Effector CD8-positive, alpha-beta T cell (primary cell): ENCODE data around the gene ACVR1.

Source experiments
- DNase-seq: peaks from one replicate; lab custom pipeline; 2025; lab: John Stamatoyannopoulos, UW

Gene ACVR1

DNA sequence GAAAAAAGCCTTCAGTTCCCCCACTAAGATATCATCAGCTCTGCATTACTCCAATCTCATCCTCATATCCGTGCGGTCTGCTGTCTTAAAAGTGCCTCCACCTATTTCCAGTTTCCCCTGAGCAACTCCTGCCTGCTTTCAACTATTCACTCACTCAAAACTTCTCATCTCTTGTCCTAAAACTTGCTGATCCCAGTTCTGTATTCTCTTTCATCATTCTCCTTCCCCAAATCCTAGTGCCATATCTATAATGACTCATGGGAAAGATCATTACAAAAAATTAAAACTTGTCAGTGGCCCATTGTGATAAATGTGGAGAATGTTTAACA, 20.0 kb downstream of the ACVR1 start:
- DNase-seq, result no peak

DNA sequence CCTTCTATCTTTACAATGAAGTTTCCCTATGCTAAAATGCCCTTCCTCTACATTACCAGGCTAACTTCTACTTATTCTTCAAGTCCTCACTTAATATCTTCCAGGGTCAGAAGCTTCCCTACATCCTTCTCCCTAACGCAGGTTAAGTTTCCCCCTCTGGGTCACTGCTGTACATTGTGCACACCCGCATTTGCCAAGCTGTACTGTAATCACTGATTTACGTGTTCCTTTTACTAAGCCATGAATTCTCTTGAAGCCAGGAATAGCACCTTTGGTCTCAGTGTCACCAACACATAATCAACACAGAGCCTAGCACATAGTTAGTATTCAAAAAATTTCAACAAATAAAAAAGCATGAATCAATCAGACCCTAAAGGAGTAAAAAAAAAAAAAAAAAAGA, 22.3 kb downstream of the ACVR1 start:
- no peak for DNase-seq

DNA sequence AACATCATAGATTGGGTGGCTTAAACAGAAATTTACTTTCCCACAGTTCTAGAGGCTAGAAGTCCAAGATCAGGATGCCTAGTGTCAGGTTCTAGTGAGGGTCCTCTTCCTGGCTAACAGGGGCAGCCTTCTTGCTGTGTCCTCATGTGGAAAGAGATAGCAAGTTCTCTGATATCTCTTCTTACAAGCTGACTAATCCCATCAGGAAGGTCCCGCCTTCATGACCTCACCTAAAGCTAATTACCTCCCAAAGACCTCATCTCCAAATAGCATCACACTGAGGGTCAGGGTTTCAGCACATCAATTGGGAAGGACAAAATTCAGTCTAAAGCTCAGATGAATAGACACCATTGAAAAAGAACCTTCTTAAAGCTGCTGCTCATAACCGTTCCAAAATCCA, 22.9 kb downstream of the ACVR1 start:
- no peak for DNase-seq

DNA sequence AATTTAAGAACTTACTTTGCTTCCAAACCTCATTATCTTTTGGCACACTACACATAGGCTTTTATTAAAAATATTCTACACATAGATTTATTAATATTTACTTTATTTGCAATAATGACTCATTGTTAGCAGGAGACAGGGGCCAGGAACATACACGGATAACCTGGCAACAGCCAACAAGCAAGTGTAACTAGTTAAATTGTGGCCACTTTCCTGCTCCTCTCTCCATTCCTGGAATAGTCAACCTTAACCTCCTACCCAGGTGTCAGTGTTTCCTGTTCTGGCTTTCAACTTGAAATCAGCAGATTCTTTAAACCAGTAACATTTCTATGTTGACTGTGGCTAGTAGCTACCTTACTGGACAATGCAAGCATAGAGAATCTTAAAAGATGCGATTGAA, 26.5 kb downstream of the ACVR1 start:
- no peak for DNase-seq

DNA sequence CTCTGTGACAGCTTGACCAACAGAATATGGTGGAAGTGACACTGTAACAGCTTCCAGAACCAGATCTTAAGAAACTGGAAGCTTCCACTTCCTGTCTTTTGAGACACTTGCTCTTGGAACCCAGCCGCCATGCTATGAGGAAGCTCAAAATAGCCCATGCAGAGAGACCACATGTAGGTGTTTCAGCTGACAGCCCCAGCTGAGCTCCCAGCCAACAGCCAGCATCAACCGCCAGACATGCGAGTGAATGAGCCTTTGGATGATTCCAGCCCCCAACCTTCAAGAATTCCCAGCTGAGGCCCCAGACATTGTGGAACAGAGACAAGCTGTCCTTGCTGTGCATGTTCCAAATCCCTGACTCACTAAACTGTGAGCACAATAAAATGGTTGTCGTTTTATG, 27.9 kb downstream of the ACVR1 start:
- DNase-seq, result no peak

DNA sequence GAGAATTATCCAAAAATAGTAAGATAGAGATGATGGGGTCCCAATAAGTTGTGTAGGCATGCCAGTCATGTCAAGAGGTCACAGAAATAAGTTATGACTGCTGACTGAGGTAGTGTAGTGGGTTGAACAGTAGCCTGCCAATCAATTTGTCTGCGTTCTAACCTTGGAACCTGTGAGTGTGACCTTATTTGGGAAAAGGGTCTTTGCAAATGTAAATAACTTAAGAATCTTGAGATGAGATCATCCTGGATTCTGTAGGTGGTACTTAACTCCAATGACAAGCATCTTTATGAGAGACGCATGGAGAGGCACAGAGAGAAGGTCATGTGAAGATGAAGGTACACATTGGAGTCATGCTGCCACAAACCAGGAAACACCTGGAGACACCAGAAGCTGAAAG, 31.0 kb downstream of the ACVR1 start:
- no peak for DNase-seq

DNA sequence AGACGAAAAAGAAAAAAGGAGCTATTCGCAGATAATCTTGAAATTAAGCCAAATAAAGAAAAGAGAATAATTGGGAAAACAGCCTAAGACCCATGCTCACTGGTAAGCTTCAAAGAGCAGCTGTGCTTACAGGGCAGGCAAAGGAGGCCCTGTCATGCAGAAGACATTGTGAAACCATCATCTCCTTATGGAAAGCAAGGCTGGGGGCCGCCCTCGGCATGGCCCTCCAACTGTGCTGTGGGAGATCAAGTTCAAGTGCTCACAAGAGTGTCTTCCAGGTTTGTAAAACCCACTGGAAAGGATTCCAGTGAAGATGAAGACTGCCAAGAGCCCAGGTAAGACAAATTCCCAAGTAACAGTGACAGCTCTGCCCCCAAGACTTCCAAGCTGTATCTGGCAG, 32.2 kb downstream of the ACVR1 start:
- DNase-seq, result no peak

DNA sequence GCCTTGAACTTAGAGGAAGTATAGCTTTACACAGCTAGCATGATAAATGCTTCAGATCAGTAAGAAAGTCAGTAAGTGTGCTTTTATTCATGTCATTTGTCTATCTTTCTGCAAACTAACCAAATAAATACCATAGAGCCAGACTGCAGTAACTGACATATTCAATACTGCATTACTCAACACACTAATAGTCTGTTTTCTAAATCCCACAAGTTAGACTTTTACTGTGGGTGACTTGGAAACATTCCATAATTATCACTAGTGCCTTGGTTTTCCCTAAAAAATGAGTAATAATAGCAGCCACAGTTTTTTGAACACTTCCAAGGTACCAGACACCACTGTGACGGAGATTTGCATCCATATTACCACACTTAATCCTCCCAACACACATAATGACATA, 33.0 kb downstream of the ACVR1 start:
- no peak for DNase-seq

DNA sequence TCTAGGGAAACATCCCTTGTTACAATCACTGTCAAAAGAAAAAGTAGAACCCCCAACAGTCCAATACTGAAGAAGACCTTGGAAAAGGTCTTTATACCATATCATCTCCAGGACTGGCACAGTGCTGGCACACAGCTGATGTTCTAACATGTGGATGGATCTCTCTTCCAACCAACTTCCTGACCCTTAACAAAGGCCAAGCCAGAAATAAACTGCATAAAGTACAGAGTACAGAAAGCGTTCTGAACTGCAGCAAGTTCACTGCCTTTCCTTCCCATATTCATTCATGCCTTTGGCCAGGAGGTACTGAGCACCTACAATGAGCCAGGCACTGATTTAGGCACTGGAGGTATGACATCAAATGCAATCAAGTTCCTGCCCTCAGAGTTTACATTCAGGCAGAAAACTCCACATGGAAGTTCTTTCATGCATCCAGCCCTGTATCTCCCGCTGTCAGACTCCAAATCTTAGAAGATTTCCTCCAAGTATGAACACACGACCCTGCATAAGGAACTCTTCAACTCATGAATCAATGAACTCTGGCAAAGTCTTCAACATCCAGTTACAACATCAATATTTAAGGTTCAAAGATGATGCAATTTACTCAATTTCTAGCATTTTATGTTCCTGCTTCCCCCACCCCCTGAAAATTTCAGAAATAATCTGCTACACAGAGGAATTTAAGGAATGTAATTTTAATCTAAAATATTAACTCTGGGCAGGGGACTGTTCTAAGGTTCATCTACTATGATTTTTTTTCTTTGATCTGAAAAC, 33.8 kb downstream of the ACVR1 start:
- no peak for DNase-seq

DNA sequence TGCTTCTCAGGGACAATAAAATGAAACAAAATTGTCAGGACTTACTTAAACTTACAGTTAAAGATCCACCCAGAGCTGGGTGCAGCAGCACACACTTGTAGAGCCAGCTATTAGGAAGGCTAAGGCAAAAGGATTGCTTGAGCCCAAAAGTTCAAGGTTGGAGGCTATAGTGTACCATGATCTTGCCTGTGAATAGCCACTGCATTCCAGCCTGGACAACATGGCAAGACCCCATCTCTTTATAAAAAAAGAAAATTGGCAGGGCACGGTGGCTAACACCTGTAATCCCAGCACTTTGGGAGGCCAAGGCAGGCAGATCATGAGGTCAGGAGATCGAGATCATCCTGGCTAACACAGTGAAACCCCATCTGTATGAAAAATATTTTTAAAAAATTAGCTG, 34.6 kb downstream of the ACVR1 start:
- no peak for DNase-seq

DNA sequence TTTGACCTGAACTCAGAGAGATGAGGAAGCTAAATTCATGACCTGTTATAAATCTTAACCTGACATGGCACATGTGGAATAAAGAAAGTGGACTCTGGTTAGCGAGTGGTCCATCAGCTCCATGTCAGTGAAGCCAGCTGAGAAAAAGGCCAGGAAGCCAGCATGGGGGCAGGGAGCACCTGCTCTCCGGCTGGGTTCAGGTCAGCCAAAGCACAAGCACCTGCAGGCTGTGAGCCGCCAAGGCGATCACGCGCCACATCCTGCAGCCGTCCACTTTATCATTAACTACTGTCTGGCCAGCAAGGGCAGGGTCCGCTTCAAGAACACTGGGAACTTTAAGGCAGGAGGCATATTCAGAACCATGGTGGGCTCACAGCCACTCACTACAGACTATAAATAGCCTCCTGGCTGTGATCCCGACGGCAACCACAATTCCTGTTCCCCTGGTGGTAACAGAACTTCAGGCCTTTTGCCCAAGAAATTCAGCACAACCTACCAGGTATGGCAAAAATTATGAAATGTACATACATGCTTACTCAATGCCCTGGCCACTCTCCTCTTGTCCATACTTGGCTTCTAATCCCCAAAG, 35.5 kb downstream of the ACVR1 start:
- no peak for DNase-seq

DNA sequence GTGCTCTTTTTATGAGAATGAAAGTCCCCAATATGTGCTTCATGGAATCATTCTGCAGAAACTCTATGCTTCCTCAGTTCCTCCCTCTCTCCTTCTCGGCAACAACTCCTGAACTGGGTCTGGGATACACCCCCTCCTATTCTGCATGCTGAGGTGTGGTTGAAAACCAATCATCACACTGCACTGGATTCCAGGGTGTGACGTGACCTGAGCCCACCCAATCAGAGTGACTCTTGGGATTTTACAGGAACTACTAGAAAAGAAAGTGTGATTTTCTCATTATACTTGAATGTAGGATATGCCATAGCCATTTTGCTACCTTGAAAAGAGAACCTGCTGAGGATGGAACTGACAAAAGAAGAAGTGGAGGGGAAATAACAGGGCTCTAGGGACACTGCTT, 36.3 kb downstream of the ACVR1 start:
- no peak for DNase-seq

DNA sequence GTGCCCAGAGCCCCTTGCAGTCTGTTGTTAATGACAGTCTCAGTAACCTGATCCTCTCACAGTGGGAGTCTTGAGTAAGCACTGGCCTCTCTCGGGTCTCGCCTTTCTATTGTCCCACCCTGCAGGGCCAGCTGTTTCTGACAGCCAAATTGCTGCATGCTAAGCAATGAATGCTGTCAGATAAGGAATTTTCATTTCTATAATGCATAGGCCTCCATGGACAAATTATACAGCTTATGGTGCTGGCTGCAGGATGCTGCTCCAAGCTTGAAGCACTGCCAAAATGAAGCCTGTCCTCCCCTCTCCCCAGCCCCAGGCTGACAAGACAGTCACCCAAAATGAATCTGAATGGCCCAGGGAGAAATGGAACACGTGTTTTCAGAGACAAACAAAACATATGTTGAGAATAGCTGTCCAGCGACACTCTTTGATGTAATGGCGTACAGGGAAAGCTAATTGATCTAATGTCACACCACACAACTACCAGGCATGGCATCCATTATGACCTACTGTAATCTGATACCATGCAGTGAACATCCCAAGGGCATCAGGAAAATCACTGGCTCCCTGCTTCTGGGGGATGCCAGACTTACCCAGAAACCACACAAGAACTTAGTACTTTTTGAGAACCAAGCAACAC, 36.8 kb downstream of the ACVR1 start:
- DNase-seq, result no peak

DNA sequence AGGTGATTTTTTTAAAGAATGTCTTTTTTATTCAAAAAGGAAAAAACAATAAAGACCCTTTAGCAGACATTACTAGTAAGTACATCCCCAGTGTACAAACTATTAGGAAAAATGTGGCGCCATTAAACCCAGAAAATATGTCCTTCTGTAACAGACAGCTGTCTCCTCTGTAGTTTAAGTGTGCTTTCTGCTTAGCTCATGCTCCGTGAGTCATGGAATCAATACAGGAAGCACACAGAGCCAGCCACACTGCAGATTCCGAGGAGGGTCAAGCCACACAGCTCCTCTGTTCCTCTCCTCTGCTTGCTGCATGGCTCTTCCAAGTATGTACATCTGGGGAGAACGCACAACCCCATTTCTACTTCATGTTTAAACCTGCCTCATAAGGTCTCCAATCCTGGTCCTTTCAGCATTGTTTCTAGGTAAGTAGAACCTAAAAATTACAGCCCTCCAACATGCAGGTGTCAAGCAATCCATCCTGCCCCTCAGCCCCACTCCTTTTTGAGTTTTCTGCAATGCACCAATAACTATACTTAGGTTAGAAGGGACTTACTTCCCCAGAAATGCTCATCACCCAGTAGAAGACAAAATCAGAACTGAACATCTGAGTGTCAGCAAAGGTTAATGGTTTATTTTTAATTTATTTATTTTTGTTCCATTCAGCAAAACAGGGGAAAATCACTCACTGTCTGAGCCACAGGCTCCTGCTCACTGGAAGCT, 37.5 kb downstream of the ACVR1 start:
- DNase-seq, result no peak

DNA sequence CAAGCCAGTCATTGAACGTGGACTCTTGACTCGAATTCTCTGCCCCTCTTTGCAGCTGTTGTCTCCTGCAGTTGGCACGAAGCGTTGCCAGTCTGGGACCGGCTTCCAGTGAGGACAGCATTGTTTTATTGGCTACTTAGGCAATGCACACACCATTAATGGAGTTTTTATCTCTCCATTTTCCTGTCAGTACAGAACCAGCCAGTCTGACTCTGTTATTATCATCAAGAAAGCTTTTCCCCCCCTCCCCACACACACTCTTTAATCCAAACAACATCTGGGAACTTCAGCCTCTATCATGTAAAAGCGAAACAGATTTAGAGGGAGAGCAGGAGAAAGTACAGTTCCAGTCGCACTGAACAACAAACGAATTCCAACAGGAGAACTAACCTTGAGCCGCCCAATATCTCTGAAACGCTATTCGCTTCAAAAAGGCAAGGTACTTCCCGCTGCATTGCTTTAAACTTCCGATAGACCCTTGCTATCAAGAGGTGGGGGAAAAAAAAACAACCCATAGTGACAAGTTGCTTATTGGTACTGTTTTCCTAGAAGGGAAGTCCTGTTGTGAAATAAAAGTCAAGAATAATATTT, 38.2 kb downstream of the ACVR1 start:
- DNase-seq, result no peak

DNA sequence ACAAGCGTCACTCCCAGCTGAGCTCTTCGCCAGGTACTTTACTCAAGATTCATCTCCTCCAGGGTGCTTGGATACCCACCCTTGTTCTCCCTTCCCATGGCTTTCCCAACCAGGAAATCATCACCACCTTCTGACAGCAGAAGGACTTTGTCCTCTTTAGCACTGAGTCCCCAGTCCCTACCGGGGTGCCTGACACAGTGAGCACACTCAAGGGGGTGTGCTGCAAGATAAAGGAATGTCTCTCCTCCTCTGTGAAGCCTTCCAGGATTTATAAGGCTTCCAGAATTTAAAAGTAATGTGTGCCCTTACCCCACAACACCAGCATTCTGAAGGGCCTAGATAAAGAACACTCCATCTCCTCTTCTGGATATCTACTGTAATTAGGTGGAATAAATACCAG, 39.6 kb downstream of the ACVR1 start:
- no peak for DNase-seq

DNA sequence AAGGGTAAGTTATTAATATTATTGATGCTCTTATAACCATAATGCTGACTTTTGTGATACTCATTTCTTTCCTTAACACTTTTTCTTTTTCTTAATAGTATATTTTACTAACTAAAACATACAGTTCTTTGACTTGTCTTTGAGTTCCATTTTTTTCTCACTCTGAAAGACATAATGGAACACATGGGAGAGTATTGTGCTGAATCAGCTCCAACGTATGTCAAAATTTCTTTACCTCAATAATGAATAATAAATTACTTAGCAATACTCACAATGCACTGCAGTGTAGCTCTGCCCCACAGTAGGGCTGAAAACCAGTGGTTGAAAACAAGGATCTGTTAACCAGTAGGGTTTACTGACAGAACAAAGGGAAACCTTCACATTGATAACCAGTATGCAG, 40.7 kb downstream of the ACVR1 start:
- no peak for DNase-seq

DNA sequence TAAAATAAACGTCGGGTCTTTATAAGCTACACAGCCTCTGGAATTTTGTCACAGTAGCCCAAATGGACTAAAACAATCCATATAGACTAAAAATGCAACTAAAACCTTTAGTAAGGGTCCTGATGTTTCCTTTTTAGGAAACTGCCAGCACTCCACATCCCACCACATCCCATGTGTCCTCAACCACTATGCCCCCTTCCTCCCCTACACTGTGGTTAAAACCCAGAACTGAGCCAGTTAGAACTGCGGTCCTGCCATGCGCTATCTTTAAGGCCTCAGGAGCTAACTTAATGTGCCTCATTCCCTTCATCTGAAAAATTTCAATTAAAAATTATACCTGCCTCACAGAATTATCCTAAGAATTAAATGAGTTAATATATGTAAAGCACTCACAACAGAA, 41.1 kb downstream of the ACVR1 start:
- no peak for DNase-seq

DNA sequence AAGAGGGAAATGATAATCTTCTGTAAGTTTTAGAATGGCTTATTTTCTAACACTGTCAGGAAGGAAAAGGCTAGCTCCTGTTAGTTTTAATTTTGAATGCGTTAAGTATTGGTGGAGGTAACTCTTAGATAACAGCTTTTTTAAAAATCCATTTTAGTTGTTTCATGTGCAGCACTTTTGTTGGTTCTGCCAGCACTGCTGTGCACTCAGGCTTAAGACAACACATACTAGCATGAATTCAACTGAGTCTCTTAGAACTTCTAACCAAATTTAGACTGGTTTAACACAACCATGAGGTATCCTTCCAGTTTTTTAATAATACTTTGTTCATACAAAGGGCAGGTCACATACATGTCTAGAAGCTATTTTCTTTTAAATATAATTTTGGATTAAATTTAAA, 42.4 kb downstream of the ACVR1 start:
- no peak for DNase-seq

DNA sequence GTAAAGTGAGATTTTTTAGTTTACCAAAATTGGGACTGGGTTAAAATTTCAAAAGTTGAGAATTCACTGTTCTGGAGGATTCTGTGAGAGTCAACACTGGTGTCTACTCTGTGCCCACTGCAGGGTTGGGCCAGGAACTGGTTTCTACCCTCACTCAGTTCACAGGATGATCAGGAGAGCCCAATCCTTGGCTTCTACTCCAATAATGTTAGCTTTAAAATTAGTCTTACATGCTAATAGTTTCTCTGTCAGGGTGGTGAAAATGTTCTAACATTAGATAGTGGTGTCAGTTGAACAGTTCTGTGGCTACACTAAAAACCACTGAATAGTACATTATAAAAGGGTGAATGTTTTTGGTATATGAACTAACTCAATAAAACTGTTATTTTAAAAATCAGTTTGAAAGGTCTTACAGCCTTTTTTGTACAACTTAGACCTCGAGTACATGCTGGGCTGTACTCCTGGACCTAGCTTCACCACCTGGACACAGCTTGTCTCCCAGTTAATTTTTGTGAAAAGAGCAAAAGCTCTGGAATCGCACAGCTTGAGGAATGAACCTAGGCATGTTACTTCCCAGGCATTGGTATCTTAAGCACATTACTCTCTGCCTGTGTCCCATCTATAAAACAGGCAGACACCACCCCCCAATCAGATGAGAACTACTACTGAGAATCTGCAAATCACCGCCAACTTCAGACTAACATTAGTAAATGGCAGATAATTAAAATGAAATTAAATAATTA, 44.4 kb downstream of the ACVR1 start:
- no peak for DNase-seq

DNA sequence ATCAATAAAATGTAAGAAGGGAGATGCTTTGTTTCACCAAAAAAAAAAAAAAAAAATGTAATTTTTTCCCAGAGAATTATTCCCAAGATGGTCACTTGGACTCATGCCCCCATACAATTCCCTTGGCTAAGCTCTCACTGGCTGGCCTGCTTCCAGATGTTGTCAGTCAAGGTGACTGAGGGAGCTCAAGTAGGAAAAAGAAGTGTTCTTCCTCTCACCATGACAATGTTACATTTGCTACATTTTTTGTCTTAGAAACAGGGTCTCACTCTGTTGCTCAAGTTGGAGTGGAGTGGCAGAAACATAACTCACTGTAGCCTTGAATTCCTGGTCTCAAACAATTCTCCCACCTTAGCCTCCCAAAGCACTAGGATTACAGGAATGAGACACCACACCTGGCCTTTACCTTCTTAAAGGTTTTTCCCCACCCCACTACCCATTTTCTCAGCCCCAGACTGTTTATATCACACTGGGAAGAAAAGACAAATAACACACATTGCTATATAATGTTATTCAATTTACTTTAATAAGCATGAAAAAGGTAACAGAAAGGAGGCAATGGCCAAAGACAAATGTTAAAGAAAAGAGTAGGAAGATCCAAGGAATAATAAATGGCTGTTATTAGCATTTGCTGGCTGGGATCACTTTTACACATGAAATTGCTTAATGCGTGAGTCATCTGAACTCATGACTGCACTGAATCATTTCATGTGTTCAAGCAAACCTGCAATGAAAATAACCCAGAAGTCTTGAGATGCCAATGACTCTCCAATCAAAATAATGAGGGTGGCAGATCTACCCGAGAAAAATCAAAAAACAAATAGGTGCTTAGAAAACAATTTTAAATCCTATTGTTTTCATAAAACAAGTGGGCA, 45.2 kb downstream of the ACVR1 start:
- DNase-seq, result no peak
